ENCODE data around the gene CCDC85B.
"Not testable (repeated sequence)": the region's sequence is repeated elsewhere in the genome, so short reads cannot be mapped to it uniquely, and the experiment has no call there.

The CCDC85B gene

DNA sequence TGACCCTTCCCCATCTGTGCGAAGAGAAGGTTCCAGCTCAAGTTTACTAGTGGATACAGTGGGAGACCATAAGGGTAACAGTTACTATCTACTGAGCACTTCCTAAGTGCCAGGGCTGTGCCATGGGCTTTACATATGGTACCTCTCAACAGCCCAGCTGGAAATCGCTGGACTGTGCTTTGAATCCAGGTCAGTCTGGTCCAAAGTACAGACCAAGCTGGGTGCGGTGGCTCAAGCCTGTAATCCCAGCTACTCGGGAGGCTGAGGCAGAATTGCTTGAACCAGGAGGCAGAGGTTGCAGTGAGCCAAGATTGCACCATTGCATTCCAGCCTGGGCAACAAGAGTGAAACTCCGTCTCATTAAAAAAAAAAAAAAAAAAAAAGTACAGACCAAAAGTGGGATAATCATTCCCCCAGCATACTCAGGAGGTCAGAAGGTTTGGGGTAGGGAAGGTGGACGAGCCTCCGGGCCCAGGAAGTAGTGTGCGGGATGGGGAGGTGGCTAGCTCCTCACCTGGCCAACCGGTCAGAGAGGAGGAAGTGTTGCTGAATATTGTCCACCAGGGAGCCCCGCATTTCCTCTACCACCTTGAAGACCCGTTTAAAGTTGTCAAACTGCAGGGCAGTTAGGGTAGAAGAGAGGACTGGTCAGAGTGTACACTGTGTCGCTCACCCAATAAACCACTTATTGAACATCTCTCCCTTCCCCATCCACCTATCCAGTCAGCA is 4.5 kb upstream of the CCDC85B start:
- in situ Hi-C loops (cut with MboI; ENCODE audit: low sequenced_read_pairs): no loop called here

DNA sequence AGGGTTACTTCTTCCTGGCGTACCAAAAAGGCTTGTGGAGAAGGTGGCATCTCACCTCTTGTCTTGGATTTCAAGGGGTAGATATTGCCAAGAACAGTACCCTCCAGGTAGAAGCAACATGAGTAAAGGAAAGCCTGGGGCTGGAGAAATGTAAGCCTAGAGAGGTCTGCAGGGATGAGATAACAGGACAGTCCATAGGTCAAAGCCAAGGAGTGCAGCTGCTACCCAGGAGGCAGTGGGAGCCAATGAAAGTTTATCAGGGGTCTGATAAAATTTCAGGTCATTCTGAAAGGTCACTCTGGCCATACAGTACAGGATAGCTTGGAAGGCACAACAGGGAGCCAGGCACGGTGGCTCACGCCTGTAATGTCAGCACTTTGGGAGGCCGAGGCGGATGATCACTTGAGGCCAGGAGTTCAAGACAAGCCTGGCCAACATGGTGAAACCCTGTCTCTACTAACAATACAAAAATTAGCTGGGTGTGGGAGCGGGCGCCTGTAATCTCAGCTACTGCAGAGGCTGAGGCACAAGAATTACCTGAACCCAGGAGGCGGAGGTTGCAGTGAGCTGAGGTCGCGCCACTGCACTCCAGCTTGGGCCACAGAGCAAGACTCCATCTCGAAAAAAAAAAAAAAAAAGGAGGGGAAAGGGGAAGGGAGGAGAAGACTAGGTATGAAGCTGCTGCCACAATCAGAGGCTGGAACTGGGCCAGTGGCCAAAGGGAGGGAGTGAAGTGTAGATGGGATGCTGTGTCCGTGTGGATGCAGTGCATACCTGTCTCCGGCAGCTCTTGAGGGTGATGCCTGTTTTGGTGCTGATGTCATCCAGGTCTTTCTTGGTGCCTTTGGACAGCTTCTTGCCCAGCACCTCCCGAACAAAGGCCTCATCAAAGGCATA is 3.4 kb upstream of the CCDC85B start:
- in situ Hi-C loops (cut with MboI; ENCODE audit: low sequenced_read_pairs): no loop called here

DNA sequence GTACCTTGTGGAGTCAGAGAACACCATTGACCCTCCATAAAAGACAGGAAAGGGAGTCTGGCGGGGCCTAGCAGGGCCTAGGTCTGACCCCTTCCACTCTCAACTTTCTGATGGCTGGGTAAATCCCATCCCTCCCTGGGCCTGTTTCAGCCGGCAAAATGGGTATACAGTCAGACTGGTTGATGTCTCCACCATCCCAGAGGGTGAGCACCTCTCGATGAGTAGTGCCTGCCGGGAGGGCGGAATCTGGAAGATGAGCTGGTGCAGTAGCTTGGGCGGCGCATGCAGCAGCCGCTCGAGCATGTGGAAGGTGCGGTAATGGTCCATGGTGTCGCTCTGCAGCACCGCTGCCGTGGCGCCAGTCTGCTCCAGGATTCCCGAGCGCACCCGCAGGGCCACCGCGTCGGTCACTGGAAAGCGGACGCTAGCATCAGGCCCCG is 2.7 kb upstream of the CCDC85B start:
- in situ Hi-C loops (cut with MboI; ENCODE audit: low sequenced_read_pairs): no loop called here

DNA sequence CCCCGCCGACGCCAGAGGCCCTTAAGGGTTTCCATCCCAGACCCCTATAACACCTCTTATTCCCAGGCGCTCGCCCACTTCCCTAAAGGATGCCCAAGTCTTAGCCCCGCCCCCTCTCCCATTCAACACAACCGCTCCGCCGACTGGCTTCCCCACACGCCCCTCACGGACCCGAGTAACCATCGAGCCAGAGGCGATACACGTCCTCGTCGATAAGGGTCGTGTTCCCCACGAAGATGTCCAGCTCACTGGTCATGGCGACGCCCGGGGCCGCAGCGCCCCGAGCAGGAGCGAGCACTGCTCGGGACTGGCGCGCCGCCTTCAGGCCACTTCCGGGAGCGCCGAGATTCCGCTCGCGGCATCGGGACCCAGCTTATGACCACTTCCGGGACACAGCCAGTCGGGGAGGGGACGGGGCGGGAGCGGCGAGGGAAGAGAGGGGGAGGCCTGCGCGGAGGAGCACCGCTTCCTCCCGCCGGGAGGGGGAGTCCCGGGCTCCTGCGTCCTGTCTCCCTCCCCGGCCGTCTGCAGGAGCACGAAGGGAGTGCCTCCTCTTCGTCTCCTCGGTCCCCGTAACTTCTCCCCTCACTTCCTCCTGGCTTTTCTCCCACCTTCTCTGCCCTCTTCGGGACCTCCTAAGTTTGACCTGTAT is 2.2 kb upstream of the CCDC85B start, which contains the start of gene FIBP:
TSS of gene FIBP (minus strand) at position 309 of the 652 bp plus-strand sequence. CDS start at position 256, 53 bp downstream.
- in situ Hi-C loops (cut with MboI; ENCODE audit: low sequenced_read_pairs): no loop called here

DNA sequence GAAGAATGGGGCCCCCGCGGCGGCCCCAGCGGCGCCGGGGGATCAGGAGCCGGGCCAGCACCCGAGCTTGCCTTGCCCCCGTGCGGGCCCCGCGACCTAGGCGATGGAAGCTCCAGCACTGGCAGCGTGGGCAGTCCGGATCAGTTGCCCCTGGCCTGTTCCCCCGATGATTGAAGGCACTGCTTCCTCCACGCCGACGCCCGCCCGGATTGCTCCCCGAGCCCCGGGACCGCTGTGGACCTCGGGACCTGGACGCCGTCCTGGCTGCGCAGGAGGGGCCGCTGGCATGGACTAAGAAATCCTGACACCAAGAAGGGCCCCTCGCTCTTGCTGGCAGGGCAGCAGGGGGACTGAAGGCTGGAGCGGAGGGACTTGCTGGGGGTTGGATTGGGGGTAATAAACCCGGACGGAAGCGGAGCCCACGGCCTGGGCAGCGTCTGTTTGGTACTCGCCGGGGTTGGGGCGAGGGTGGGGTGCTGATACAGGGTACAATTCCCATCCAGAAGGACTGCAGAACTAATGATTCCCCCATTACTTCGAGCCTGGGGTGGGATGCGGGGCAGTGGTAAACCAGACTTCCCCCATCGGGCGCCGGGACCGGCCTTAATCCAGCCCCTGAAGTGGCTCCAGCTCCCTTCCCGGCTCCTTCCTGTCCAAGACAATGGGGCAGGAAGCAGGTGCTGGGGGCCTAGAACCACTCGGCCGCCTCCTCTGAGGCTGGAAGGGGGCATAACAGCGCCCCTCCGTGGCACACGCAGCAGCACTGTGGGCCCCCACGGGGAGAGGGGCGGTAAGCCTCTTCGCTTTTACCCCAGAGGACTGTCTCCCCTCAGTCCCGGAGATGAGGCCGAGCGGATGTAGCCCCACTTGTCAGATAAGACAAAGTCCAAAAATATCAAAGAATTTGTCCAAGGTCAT is 1.0 kb downstream of the CCDC85B start:
- in situ Hi-C loops (cut with MboI; ENCODE audit: low sequenced_read_pairs): no loop called here

DNA sequence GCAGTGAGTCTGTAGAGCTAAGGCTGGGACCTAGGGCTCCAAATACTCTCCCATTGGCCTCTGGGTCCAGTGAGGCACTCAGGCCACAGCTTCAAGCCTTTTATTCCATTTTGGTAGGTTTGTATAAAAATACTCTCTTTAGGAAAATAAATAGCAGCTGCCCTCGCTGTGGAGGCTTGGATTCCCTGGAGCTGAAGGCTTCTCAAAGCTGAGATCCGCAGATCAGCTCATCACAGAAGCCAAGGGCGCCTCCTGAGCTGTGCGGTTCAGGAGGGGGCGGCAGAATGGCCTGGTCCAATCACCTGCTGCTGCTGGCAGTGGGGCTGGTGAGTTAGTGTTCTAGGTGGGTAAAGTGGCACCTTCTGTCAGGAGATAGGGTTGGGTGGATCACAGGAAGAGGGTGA is 1.7 kb downstream of the CCDC85B start:
- in situ Hi-C loops (cut with MboI; ENCODE audit: low sequenced_read_pairs): not testable (repeated sequence)

DNA sequence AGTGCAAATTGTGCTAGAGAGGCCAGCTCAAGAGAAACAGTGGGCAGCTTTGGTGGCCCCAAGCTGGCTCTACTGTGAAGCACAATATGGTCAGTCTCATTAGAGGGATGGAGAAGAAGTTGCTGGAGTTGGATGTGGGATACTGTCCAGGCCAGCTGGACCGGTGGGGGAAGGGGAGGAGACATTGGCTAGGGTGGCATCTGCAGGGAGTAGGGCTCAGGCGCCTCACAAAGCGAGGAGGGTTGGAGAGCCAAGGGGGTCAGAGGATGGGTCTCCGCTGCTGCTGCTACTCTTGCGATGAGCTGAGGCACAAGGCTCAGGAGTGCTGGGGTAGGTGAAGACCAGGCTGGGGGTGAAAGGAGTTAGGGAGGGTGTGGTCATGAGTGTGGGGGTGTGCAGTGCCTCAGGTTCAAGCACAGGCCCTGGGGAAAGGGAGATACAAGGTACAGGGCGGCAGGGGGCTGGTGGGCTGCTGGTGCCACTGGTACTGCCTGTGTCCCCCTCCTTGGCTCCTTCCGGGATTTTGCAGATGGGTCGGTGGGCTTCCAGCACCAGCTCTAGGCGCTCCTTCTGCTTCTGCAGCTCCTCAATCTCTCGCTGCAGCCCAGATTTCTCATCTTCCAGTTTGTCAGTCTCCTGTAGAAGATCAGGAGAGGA is 2.3 kb downstream of the CCDC85B start:
- in situ Hi-C loops (cut with MboI; ENCODE audit: low sequenced_read_pairs): no loop called here

DNA sequence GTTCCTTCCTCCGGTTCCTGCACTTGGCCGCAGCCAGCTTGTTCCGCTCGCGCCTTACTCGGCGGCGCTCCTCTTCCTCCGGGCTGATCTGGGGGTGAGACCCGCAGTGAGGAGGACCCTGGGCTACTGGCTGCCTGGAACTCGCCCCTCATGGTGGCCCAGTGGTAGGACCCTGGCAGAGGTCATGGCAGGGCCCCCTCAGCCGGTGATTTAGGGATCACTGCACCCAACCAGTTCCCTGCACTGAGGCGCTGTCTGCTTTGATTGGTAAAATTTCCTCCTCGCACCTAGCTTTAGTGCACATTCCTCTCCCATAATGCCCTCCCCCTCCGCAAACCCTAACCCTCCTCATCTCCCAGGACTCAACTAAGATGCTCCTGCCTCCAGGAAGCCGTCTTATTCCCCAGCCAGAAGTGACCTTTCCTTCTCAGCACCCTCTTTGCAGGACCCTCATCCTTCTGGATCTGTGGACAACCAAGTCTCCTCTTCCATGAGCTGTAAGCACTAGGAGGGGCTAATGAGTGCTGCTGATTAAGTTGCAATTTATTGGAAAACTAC is 3.6 kb downstream of the CCDC85B start:
- in situ Hi-C loops (cut with MboI; ENCODE audit: low sequenced_read_pairs): no loop called here

DNA sequence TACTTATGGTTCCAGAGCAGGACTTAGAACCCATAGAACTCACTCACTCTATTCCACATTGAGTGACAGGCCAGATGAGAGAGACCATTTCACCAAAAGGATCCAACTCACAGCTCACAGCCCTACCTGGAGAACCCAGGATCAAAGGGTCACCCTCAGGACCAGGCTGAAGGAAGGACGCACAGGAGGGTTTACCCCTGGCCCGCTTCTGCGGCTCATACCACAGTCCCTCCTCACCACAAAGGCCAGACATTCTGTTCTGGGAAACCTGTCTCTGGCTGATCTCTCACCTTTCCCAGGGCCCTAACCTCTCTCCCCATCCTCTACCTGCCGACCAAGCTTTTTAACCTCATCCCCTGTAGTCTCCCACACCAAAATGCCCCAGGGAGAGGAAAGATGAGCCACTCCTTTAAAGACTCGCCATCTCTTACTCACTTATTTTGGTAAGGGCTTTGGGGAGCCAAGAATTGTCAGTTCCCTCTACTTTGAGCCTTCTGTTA is 5.1 kb downstream of the CCDC85B start:
- in situ Hi-C loops (cut with MboI; ENCODE audit: low sequenced_read_pairs): no loop called here

DNA sequence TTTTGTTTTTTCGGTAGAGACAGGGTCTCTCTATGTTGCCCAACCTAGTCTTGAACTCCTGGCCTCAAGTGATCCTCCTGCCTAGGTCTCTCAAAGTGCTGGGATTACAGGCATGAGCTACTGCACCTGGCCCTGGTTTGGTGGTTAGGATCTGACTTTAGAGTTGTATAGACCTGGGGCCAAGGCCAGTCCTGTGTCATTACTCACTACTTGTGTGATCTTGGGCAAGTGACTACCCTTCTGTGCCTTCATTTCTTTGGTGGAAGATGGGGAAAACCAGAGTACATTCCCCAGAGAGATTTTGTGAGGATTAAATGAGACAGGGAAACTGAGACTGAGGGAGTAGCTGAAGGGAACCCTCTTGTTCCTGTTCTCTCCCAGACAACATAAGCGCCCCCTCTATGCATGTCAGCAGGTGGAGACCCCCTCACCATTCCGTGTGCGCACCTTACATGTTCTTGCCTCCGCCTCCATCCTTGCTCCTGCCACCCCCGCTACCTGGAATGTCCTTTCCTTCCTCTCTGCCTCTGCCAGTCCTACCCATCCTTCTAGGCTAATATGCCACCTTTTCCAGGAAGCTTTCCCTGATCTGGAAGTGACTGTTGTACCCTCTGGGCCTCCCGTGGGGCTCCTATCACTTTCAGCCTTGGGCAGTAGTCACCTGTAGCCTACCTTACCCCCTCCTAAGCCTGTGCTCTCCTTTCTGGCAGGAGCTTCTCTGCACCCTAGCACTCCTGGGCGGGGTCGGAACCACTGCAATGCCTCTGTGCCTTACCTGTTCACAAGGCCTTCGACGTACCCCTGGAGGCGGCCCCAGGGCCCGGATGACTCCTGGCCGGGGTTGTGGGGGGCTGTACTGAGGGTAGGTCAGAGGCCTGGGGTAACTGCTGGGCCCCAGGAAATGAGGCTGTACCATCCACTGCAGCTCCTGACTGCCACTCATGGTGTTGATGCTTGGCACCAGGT is 5.8 kb downstream of the CCDC85B start:
- in situ Hi-C loops (cut with MboI; ENCODE audit: low sequenced_read_pairs): no loop called here

DNA sequence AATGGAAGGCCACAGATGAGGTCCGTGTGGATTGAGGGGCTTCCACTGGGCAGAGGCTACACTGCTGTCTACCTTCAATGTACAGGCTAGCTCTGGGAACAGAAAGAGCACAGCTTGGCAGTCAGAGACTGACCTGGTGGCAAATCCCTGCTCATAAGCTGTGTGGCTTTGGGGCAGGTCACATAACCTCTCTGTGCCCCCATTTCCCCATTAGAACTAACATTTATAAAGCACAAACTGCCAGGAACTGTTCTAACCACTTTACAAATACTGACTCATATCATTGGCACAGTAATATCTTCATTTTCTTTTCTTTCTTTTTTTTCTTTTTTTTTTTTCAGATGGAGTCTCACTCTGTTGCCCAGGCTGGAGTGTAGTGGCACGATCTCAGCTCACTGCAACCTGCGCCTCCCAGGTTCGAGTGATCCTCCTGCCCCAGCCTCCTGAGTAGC is 6.6 kb downstream of the CCDC85B start:
- in situ Hi-C loops (cut with MboI; ENCODE audit: low sequenced_read_pairs): no loop called here

DNA sequence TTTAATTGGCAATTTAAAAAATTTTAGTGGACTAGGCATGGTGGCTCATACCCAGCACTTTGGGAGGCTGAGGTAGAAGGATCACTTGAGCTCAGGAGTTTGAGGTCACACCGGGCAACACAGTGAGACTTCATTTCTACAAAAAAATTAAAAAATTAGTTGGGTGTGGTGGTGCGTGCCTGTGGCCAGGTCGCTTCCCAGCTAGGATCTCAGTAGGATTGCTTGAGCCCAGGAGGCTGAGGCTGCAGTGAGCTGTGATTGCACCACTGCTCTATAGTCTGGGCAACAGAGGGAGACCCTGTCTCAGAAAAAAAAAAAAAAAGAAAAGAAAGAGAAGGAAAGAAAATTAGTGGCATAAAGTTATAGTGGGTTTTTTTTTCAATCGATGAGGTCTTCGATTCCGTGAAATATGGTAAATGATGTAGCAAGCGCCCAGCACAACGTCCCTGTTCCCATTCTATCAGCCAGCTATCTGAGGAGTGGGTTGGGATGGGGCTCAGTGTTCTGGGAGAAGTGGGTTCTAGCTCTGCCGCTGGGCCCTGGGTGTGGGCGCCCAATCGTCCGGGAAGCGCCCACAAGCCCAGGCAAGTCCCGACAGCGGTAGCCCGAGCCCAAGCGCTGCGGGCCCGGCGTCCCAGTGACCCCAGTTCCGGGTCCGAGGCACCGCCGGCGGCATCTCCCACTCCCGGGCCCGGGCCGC is 8.3 kb downstream of the CCDC85B start:
- in situ Hi-C loops (cut with MboI; ENCODE audit: low sequenced_read_pairs): no loop called here

DNA sequence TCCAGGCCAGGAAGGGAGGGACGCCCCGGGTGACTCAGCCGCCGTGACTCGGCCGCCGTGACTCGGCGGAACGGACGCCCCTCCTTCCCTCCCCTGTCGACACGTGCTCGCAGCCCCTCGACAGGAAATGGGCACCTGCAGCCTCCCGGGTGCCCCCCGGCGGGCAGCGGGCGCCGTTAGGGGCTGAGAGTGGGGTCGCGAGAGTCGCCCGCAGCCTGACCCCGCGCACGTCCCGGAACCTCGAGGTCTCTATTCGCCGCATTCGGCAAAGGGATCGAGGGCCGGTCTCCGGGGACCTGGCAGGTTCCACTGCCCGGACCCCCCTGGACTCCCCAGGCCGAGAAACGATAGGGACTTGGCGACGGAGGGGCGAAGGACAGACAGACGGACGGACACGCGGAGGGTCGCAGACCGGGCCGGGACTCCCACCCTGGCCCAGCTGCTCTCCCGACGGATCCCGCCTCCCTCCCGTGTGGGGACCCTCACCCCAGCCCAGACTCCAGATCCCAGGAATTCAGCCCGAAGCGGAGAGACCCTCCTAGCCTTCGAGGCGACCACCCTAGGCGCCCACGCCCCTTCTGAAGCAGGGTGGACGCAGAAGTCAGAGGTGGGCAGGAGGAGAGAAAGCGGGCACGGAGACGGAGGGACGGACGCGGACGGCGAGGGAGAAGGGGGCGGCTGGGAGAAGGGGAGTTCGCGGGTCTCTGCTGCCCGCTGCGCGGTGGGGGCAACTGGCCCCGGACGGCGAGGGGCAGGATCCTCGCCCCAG is 9.1 kb downstream of the CCDC85B start:
- in situ Hi-C loops (cut with MboI; ENCODE audit: low sequenced_read_pairs): no loop called here

DNA sequence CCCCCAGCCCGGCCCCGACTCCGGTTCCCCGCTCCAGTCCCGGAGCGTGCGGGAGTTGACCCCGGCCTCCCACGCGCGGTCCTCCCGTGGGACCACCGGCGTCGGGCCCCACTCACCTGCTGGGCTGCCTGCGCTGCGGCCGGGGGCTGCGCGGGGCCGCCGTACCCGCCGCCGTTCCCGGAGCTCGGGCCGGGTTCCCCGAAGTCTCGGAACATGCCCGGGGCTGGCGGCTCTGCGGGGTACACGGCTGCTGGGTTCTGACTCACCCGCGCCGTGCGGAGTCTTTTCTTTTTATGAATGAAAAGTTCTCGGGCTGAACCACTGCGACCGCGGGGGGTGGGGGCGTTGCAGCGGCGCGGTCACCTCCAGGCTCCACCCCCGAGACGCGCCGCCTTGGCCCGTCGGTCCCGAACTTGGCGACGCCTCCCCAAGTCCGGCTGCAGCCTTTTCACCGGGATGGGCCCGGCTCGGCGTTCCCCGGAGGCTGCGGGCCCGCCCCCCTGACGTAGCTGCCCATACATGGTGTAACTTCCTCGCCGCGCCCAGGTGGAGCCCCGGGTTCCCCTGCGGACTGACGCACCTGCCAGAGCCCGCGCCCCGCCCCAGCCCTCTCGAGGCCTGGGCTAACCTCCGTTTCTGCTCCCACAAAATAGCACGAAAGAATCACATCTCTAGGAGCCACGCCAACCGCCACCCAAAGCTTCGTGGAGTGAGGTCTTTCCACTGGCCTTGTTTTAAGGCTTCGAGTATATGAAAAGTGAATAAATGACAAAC is 9.8 kb downstream of the CCDC85B start, which contains the start of gene FOSL1:
TSS of gene FOSL1 (minus strand) at position 264 of the 774 bp plus-strand sequence. CDS start at position 215, 49 bp downstream.
- in situ Hi-C loops (cut with MboI; ENCODE audit: low sequenced_read_pairs): no loop called here

DNA sequence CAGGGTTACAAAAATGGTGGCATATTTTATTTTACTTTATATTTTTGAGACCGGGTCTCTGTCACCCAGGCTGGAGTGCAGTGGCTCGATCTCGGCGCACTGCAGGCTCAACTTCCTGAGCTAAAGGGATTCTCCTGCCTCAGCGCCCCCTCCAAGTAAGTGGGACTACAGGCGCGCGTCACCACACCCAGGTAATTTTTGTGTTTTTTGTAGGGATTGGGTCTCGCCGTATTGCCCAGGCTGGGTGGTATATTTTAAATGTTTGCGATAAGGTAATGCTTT is 10.4 kb downstream of the CCDC85B start:
- in situ Hi-C loops (cut with MboI; ENCODE audit: low sequenced_read_pairs): no loop called here

DNA sequence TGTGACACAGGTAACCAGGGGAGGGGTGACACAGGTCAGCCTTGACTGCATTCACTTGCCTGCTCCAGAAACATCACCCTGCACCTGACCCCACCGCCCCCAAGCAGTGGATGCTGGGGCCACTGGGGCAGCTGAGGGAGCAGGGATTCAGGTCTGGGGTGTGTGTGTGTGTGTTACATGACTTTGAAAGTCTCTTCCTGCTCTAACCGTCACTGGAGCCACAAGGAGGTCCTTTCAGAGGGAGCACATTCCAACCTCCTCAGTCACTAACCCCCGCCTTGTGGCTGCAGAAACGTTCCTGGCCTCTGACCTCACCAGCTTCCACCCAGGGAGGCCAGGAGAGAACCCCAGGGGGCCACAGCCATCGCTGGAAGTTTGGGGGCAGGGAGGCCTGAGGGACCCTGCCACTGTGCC is 12.6 kb downstream of the CCDC85B start:
- in situ Hi-C loops (cut with MboI; ENCODE audit: low sequenced_read_pairs): no loop called here
